ENCODE measurements around the gene UBTD2. TPM values are rescaled to one million over a fixed set of nuclear protein-coding genes. Genes with fewer than 3 reads are reported as not detected.

UBTD2 gene
- total RNA-seq, 1 experiment from 2014 or later = 18.3 TPM

DNA sequence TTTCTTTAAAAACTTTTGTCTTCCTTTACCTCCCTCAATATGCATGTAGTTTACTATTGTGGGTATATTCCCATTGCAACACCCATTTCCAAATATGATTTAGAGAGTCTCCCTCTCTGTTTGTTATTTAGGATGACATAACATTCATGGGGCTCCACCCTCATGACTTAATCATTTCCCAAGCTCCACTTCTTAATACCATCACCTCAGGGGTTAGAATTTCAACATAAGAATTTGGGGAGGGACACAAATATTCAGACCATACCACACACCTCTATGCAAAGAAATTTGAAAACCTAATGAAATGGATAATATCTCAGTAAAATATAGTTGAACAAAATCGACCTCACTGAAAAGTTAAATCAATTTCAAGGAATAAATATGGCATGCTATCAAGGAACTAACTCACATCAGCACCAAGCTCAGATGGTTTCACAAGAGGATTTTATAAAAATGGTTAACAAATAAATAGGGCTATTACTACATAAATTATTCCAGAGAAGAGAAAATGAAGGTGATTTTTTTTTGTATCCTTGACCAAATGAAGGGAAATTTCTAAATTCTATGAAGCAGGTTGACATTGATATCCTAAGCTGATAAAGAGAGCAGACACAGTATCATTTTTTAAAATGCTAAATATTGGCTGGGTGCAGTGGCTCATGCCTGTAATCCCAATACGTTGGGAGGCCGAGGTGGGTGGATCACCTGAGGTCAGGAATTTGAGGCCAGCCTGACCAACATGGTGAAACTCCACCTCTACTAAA is 20.2 kb upstream of the UBTD2 start:
- Histone ChIP-seq H3K4me1 (ENCODE audit: insufficient read depth, low read length, poor library complexity, severe bottlenecking) (no peaks in the 10 kb centered on the region), H3K36me3 (ENCODE audit: insufficient read depth, low read length, poor library complexity, severe bottlenecking) (no peaks in the 10 kb centered on the region), H3K9me3 (ENCODE audit: low read depth, low read length, poor library complexity, severe bottlenecking) (no peaks in the 10 kb centered on the region), H3K27me3 (replicated peaks; ENCODE audit: insufficient read depth, low read depth, low read length, poor library complexity) (no peaks in the 10 kb centered on the region), H3K27ac (ENCODE audit: low read depth, low read length, poor library complexity, severe bottlenecking) (no peak overlapping the region), H3K4me3 (ENCODE audit: low read depth, low read length, poor library complexity, severe bottlenecking) (no peak overlapping the region)
- ChIA-PET POLR2A (ENCODE audit: low non-redundant PET) (no interaction called here), CTCF (interaction anchor here (0.7 kb wide), 1 partner anchor 20 kb away, joined by 7 read pairs; the partner anchor contains the start of gene UBTD2)
- BruUV-seq (replicated peaks) = no TSS peak
- DNase-seq (ENCODE audit: low spot score) = no peak
- TF ChIP-seq CTCF (conservative IDR thresholded peaks at IDR 0.05; ENCODE audit: low read depth, low read length) (no peak), EZH2 (IDR thresholded peaks at IDR 0.05; ENCODE audit: borderline replicate concordance, low read depth, low read length, poor library complexity, severe bottlenecking) (no peak)
- intact Hi-C loops (cut with micrococcal nuclease; ENCODE audit: unreplicated experiment) = no loop called here

DNA sequence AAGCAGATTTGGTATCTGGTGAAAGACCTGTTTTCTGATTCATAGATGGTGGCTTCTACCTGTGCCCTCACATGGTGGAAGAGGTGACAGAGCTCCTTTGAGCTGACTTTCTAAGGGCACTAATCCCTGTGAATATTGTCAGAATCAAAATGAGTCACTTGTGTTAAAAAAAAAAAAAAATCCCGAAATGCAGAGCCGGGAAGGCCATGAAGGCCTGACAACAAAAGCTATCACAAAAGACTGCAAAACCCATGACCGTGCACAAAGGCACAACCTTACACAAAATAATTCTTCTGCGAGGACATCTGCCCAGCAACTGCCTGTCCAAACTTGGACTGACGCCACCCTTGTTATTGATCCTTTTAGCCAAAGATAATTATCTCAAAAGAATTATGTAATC is 19.6 kb upstream of the UBTD2 start:
- Histone ChIP-seq H3K4me3 (ENCODE audit: low read depth, low read length, poor library complexity, severe bottlenecking) (no peak overlapping the region), H3K27ac (ENCODE audit: low read depth, low read length, poor library complexity, severe bottlenecking) (no peak overlapping the region)
- POLR2A ChIA-PET (ENCODE audit: low non-redundant PET) = no interaction called here

GRCh38 chr5:172302047-172302710 is 18.6 kb upstream of the UBTD2 start:
- intact Hi-C loops (cut with micrococcal nuclease; ENCODE audit: unreplicated experiment) = no loop called here
- ChIA-PET CTCF (no interaction called here), POLR2A (ENCODE audit: low non-redundant PET) (no interaction called here)
- no peaks in the 10 kb centered on the region for H3K9me3 ChIP-seq (ENCODE audit: low read depth, low read length, poor library complexity, severe bottlenecking)
- no peaks in the 10 kb centered on the region for H3K36me3 ChIP-seq (ENCODE audit: insufficient read depth, low read length, poor library complexity, severe bottlenecking)
- no peak for TF ChIP-seq EZH2 (IDR thresholded peaks at IDR 0.05; ENCODE audit: borderline replicate concordance, low read depth, low read length, poor library complexity, severe bottlenecking)
- no peak overlapping the region for H3K27ac ChIP-seq (ENCODE audit: low read depth, low read length, poor library complexity, severe bottlenecking)
- DNase-seq (ENCODE audit: low spot score) = no peak
- no TSS peak for BruUV-seq (replicated peaks)
- no peaks in the 10 kb centered on the region for H3K27me3 ChIP-seq (replicated peaks; ENCODE audit: insufficient read depth, low read depth, low read length, poor library complexity)
- no peaks in the 10 kb centered on the region for H3K4me1 ChIP-seq (ENCODE audit: insufficient read depth, low read length, poor library complexity, severe bottlenecking)
- no peak overlapping the region for H3K4me3 ChIP-seq (ENCODE audit: low read depth, low read length, poor library complexity, severe bottlenecking)

More for the DNA sequence above, 19.6 kb upstream of the UBTD2 start:
- no peaks in the 10 kb centered on the region for H3K4me1 ChIP-seq (ENCODE audit: insufficient read depth, low read length, poor library complexity, severe bottlenecking)
- H3K36me3 ChIP-seq (ENCODE audit: insufficient read depth, low read length, poor library complexity, severe bottlenecking) = no peaks in the 10 kb centered on the region
- CTCF ChIA-PET = no interaction called here
- TF ChIP-seq CTCF (conservative IDR thresholded peaks at IDR 0.05; ENCODE audit: low read depth, low read length) (no peak), EZH2 (IDR thresholded peaks at IDR 0.05; ENCODE audit: borderline replicate concordance, low read depth, low read length, poor library complexity, severe bottlenecking) (no peak)
- no peak for DNase-seq (ENCODE audit: low spot score)
- H3K9me3 ChIP-seq (ENCODE audit: low read depth, low read length, poor library complexity, severe bottlenecking) = no peaks in the 10 kb centered on the region
- no peaks in the 10 kb centered on the region for H3K27me3 ChIP-seq (replicated peaks; ENCODE audit: insufficient read depth, low read depth, low read length, poor library complexity)
- intact Hi-C loops (cut with micrococcal nuclease; ENCODE audit: unreplicated experiment) = no loop called here
- no TSS peak for BruUV-seq (replicated peaks)

All from A673 (cell line).